Measurements from ENCODE around the gene TFDP2.

DNA sequence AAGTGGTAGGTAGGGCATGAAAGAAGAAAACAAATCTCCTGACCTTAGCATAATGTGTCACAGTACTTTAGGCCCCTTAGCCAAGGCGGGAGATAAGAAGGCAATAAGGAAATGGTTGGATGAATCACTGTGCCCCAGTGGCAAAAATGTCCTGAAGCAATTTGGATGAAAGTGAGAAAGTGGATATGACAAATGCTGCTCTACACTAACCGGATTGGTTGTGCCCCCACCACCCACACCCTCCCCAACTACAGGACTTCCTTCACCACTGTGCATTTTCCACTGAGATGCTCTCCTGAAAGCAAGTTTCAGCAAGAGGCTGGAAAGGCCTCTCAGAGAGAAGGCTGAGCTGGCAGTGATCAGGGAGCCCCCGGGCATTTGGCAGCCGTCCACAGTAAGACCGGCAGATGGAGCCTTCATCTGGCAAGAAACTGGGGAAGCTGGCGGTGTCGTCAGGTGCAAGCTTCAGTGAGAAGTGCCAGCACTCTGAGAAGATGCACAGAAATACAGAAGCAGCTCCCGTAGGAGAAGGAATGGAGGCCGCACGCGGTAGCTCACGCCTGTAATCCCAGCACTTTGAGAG, 209.1 kb downstream of the TFDP2 start:
- TF ChIP-seq, protein P1, sequence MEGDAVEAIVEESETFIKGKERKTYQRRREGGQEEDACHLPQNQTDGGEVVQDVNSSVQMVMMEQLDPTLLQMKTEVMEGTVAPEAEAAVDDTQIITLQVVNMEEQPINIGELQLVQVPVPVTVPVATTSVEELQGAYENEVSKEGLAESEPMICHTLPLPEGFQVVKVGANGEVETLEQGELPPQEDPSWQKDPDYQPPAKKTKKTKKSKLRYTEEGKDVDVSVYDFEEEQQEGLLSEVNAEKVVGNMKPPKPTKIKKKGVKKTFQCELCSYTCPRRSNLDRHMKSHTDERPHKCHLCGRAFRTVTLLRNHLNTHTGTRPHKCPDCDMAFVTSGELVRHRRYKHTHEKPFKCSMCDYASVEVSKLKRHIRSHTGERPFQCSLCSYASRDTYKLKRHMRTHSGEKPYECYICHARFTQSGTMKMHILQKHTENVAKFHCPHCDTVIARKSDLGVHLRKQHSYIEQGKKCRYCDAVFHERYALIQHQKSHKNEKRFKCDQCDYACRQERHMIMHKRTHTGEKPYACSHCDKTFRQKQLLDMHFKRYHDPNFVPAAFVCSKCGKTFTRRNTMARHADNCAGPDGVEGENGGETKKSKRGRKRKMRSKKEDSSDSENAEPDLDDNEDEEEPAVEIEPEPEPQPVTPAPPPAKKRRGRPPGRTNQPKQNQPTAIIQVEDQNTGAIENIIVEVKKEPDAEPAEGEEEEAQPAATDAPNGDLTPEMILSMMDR (conservative IDR thresholded peaks at IDR 0.05): no peak
- TF ChIP-seq EZH2 (IDR thresholded peaks at IDR 0.05; ENCODE audit: low read depth): no peak
